GM19351 (cell line): ENCODE data around the gene POMZP3.
"Not testable (repeated sequence)": the region's sequence is repeated elsewhere in the genome, so short reads cannot be mapped to it uniquely, and the experiment has no call there.

Source experiments
- ATAC-seq: cut with Tn5 transposase; IDR thresholded peaks from one replicate; pipeline ENCODE4 v1.9.1; 2021; ENCODE audit warnings: mild to moderate bottlenecking, moderate library complexity; ENCODE audit not compliant: unreplicated experiment

Gene POMZP3

DNA sequence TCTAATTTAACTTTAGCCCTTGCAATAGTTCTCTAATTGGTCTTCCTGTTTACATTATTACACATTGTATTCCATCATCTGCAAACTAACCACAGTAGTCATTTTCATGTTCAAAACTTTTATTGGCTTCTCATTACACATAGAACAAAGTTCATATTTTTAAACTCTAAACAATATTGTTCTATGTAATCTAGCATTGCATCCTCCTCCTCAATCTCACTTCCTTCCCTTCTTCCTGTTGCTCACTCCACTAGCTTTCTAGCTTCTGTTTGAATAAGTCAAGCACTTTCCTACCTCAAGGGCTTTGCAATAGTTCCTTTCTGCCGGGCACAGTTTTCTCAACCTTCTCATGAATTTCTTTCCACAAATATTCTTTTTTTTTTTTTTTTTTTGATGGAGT lies 38.5 kb downstream of the POMZP3 start:
- ATAC-seq, result not testable (repeated sequence)

GRCh38 chr7:76586585-76587315 lies 40.3 kb downstream of the POMZP3 start:
- not testable (repeated sequence) for ATAC-seq

- ATAC-seq, result not testable (repeated sequence)
These were observed 43.3 kb downstream of the POMZP3 start for GRCh38 chr7:76583636-76584281.

GRCh38 chr7:76582848-76583631 lies 44.0 kb downstream of the POMZP3 start:
- ATAC-seq, result not testable (repeated sequence)

DNA sequence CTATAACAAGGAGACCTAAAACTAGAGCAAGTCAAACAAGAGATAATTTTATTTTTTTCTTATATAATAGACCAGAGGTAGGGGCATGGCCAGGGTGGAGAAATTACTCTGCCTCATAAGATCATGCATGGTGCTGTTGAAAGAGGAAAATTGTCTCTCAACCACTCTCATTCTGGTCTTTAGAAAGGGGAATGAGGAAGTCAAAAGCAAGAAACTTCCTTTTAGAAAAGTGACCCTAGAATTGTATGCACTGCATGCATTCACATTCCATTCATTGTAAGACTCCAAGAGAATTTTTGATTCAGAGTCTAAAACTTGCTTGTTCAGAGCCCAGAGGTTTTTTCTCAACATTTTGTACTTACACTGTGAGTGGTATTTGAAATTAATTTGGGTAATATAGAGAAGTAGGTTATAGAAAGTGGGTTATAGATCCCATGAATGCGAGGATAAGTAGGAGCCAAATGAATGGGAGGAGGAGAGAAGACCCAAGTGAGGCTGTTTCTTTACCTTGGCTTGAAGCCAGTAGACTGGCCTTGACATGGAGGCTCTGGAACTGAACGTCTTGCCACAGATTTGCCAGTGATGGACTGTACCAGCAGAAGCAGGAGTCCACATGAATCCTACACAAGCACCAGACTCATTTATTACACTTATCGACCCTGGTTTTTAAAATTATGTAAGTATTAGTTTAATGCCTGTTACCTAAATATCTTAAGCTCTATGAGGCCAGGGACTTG lies 51.0 kb downstream of the POMZP3 start:
- not testable (repeated sequence) for ATAC-seq

DNA sequence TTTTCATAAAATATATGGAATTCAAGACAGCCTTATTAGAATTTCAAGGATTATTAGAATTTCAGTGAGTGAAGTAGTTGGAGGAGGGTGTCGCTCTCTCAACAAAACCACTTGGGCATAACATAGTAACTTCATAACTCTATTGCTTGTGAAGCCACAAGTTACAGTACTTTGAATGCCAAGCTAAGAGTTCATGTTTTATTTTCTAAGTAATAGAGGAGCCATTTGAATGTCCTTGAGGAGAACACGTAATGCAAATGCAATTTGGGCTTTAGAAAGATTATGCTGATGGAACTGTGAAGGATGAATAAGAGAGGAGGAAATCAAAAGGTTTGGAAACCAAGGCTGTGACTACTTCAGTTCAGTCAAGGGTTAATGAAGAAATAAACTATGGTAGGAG lies 51.6 kb downstream of the POMZP3 start:
- ATAC-seq, result not testable (repeated sequence)

GRCh38 chr7:76572296-76572695 lies 54.8 kb downstream of the POMZP3 start:
- not testable (repeated sequence) for ATAC-seq

DNA sequence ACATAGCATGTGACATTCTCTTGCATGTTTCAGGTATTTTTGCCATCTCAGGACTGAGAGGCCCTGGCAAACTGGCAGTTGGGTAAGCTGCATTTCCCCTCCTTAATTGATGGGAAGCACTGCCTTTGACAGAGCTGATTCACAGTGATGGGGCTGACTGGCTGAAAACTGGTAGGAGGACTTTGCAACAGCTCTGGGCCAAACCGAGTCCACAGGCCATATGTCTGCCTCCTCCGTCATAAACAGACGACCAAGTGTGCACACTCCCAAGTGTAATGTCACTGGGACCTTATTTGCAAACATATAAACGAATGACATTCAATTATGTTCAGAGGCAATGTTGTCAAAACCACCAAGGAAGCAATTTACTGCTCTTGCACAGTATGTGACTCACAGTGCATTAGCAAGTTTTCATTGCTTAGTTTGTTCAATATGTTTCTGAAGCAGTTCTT lies 56.7 kb downstream of the POMZP3 start:
- ATAC-seq, result not testable (repeated sequence)

- not testable (repeated sequence) for ATAC-seq
These were observed 58.3 kb downstream of the POMZP3 start for GRCh38 chr7:76568742-76569141.

DNA sequence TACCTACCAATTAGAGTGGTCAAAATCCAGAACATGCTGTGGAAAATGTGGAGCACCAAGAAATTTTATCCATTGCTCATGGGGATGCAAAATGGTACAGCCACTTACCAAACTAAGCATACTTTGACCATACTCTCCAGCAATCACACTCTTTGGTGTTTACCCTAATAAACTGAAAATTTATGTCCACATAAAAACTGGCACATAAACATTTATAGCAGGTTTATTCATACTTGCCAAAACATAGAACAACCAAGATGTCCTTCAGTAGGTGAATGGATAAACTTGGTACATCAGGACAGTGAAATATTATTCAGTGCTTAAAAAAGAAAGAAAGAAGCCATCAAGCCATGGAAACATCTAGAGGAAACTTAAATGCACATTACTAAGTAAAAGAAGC lies 59.3 kb downstream of the POMZP3 start:
- not testable (repeated sequence) for ATAC-seq

GRCh38 chr7:76567311-76567710 lies 59.8 kb downstream of the POMZP3 start:
- ATAC-seq, result not testable (repeated sequence)

- not testable (repeated sequence) for ATAC-seq
These were observed 62.1 kb downstream of the POMZP3 start for GRCh38 chr7:76565001-76565400.

GRCh38 chr7:76561342-76561741 lies 65.7 kb downstream of the POMZP3 start:
- not testable (repeated sequence) for ATAC-seq

DNA sequence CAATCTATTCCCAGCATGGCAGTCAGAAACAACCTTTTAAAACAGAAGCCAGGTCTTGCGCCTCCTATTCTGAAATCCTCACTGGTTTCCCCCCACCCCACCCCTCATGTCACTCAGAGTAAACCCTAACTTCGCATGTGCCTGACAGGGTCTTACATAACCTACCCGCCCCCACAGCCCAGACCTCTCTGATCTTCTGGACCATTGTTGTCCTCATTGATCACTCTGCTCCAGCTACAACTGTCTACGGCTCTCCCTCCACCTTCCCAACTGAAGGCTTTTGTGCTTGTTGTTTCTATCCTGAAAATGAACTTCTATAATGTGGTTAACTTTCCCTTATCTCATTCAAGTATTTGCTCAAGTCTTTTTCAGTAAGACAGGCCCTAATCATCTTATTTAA lies 66.9 kb downstream of the POMZP3 start:
- ATAC-seq, result not testable (repeated sequence)
